Measurements from ENCODE around the gene A1BG. TPM values are rescaled to one million over a fixed set of nuclear protein-coding genes. Genes with fewer than 3 reads are reported as not detected.

The A1BG gene
- total and polyA plus RNA-seq, 4 donors, result 521 to 2,157 (median 1,029) TPM

DNA sequence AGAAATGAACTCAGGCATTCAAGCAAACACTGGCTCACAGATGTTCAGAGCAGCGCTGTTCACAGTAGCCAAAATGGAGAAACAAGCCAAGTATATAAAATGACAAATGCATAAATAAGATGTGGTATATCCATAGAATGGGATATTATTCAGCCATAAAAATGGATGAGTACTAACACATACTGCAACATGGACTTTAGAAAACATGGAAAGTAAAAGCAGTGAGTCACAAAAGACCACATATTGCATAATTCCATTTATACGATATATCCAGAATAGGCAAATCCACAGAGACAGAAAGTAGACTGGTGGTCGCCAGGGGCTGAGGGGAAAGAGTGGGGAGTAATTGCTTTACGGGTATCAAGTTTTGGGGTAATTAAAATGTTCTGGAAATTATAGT is 20.9 kb upstream of the A1BG start:
- 86% methylated on average over 4 of the region's 4 CpGs for WGBS
- Histone ChIP-seq H3K4me3 (ENCODE audit: low read depth in 1 of 3, low read length in 3 of 3) (no peak overlapping the region), H3K36me3 (ENCODE audit: control insufficient read depth in 4 of 4, insufficient read depth in 3 of 4, low read depth in 1 of 4, low read length in 3 of 4) (peaks cover 0 to 2% (median 0%) of the 10 kb centered on the region in 4 donors), H3K9me3 (ENCODE audit: control insufficient read depth in 4 of 4, low read length in 3 of 4) (no peaks in the 10 kb centered on the region), H3K27ac (ENCODE audit: low read depth in 1 of 2, low read length in 2 of 2) (no peak overlapping the region), H3K27me3 (ENCODE audit: control insufficient read depth in 4 of 4, insufficient read depth in 4 of 4, low read length in 3 of 4) (no peaks in the 10 kb centered on the region), H3K4me1 (ENCODE audit: control insufficient read depth in 4 of 4, insufficient read depth in 4 of 4, low read length in 3 of 4) (peaks cover 4 to 25% (median 18%) of the 10 kb centered on the region in 4 donors), H3K9ac (ENCODE audit: low read depth in 1 of 2, low read length in 2 of 2) (no peak overlapping the region)
- DNase-seq (ENCODE audit: low spot score), result no peak
- TF ChIP-seq YY1 (IDR thresholded peaks at IDR 0.05) (no peak), NR2F2 (IDR thresholded peaks at IDR 0.05) (no peak), SP1 (IDR thresholded peaks at IDR 0.05) (no peak), HNF4G (IDR thresholded peaks at IDR 0.05) (no peak), RXRA (IDR thresholded peaks at IDR 0.05) (no peak), GABPA (IDR thresholded peaks at IDR 0.05 in 1 of 2, conservative IDR thresholded peaks at IDR 0.05 in 1 of 2) (no peak), TAF1 (conservative IDR thresholded peaks at IDR 0.05) (no peak), RAD21 (IDR thresholded peaks at IDR 0.05) (no peak), FOXA2 (IDR thresholded peaks at IDR 0.05) (no peak), FOXA1 (IDR thresholded peaks at IDR 0.05) (no peak), HNF4A (conservative IDR thresholded peaks at IDR 0.05) (no peak), JUND (IDR thresholded peaks at IDR 0.05) (no peak), EGR1 (IDR thresholded peaks at IDR 0.05; ENCODE audit: low read depth in 2 of 2) (no peak)
- TF ChIP-seq, protein P1, sequence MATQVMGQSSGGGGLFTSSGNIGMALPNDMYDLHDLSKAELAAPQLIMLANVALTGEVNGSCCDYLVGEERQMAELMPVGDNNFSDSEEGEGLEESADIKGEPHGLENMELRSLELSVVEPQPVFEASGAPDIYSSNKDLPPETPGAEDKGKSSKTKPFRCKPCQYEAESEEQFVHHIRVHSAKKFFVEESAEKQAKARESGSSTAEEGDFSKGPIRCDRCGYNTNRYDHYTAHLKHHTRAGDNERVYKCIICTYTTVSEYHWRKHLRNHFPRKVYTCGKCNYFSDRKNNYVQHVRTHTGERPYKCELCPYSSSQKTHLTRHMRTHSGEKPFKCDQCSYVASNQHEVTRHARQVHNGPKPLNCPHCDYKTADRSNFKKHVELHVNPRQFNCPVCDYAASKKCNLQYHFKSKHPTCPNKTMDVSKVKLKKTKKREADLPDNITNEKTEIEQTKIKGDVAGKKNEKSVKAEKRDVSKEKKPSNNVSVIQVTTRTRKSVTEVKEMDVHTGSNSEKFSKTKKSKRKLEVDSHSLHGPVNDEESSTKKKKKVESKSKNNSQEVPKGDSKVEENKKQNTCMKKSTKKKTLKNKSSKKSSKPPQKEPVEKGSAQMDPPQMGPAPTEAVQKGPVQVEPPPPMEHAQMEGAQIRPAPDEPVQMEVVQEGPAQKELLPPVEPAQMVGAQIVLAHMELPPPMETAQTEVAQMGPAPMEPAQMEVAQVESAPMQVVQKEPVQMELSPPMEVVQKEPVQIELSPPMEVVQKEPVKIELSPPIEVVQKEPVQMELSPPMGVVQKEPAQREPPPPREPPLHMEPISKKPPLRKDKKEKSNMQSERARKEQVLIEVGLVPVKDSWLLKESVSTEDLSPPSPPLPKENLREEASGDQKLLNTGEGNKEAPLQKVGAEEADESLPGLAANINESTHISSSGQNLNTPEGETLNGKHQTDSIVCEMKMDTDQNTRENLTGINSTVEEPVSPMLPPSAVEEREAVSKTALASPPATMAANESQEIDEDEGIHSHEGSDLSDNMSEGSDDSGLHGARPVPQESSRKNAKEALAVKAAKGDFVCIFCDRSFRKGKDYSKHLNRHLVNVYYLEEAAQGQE (IDR thresholded peaks at IDR 0.05), result no peak
- TF ChIP-seq, protein P2, sequence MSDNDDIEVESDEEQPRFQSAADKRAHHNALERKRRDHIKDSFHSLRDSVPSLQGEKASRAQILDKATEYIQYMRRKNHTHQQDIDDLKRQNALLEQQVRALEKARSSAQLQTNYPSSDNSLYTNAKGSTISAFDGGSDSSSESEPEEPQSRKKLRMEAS (IDR thresholded peaks at IDR 0.05), result no peak
- TF ChIP-seq, protein P3, sequence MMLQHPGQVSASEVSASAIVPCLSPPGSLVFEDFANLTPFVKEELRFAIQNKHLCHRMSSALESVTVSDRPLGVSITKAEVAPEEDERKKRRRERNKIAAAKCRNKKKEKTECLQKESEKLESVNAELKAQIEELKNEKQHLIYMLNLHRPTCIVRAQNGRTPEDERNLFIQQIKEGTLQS (IDR thresholded peaks at IDR 0.05), result no peak
- TF ChIP-seq, protein P4, sequence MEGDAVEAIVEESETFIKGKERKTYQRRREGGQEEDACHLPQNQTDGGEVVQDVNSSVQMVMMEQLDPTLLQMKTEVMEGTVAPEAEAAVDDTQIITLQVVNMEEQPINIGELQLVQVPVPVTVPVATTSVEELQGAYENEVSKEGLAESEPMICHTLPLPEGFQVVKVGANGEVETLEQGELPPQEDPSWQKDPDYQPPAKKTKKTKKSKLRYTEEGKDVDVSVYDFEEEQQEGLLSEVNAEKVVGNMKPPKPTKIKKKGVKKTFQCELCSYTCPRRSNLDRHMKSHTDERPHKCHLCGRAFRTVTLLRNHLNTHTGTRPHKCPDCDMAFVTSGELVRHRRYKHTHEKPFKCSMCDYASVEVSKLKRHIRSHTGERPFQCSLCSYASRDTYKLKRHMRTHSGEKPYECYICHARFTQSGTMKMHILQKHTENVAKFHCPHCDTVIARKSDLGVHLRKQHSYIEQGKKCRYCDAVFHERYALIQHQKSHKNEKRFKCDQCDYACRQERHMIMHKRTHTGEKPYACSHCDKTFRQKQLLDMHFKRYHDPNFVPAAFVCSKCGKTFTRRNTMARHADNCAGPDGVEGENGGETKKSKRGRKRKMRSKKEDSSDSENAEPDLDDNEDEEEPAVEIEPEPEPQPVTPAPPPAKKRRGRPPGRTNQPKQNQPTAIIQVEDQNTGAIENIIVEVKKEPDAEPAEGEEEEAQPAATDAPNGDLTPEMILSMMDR (IDR thresholded peaks at IDR 0.05; ENCODE audit: low read depth, low read length, missing input control), result no peak
- TF ChIP-seq, protein P5, sequence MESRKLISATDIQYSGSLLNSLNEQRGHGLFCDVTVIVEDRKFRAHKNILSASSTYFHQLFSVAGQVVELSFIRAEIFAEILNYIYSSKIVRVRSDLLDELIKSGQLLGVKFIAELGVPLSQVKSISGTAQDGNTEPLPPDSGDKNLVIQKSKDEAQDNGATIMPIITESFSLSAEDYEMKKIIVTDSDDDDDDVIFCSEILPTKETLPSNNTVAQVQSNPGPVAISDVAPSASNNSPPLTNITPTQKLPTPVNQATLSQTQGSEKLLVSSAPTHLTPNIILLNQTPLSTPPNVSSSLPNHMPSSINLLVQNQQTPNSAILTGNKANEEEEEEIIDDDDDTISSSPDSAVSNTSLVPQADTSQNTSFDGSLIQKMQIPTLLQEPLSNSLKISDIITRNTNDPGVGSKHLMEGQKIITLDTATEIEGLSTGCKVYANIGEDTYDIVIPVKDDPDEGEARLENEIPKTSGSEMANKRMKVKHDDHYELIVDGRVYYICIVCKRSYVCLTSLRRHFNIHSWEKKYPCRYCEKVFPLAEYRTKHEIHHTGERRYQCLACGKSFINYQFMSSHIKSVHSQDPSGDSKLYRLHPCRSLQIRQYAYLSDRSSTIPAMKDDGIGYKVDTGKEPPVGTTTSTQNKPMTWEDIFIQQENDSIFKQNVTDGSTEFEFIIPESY (IDR thresholded peaks at IDR 0.05), result no peak

Measured in liver (tissue), 9 donors.